ENCODE measurements around the gene NINJ2.
"Not testable (repeated sequence)": the region's sequence is repeated elsewhere in the genome, so short reads cannot be mapped to it uniquely, and the experiment has no call there.

Gene NINJ2

DNA sequence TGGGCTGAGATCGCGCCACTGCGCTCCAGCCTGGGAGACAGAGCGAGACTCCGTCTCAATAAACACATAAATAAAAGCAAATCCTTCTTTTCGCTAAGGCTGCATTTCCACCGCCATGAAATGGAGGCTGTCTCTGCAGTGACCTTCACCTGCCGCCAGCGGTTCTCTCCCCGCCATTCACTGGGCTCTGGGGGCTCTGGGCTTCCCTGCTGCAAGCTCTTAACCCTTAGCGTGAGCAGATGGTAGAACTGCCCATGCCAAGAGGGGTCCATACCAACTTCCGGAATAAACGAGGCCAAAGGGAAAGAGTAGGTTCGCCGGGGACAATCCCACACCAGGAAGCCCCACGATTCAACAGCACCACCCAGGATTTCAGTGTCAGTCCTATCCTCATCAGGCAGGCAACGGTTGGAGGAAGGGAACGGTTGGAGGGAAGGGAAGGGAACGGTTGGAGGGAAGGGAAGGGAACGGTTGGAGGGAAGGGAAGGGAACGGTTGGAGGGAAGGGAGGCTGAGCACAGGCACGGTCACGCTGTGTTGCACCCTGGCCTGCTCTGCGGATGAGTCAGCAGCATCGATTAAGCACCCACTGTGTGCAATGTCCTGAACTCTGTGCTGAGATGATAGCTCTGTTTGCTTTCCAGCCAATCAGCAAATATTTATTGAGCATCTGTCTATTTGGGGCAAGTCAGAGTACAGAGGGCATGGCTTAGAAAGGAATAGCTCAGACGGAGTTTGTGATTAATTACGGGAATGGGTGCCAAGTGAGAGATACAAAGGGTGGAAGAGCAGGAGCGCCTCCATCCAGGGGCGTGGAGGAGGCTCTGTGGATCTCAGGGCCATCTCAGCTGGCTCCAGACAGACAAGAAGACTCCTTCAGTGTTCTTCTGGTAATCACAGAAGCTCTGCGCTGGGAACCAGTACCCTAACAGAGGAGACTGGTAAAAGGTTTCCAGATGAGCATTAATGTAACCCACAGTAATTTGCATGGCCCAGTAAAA, 77.9 kb downstream of the NINJ2 start:
- DNase-seq (ENCODE audit: low spot score) = no peak

GRCh38 chr12:583251-583869, 79.9 kb downstream of the NINJ2 start:
- no peak for DNase-seq (ENCODE audit: low spot score)

DNA sequence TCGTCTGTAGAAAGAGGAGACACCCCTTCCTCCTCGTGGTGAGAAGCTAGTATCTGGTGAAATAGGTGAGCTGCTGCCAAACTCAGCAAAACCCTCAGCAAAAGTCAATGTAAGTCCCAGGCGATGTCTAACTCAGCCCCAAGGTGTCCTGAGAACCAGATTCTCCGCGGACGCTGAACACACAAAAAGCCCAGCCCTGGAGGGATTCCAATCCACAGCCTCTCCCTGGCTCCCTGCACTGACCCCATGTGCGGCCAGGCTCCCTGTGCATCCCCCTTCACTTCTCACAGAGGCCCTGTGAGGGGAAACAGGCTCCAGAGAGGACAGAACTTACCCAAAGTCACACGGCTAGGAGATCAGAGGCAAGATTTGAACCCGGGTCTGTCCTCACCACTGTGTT, 81.5 kb downstream of the NINJ2 start:
- no peak for DNase-seq (ENCODE audit: low spot score)

DNA sequence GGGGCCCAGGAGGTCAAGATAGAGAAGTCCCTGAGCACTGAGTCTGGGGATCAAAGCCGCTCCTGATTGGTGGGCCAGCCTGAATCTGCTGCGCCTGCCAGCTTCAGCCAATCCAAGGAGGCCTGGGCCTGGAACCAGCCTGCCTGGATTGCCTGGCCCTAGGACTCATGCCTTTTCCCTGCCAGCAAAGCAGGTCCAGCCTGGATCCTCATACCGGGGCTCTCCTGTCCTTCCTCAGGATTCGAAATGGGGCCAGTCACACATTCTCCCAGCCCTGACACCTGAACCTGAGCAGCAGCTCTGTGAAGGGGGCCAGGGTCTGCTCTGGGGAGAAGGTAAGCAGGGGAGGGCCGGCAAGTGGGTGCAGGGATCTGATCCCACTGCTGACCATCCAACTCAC, 81.9 kb downstream of the NINJ2 start:
- DNase-seq (ENCODE audit: low spot score) = no peak

DNA sequence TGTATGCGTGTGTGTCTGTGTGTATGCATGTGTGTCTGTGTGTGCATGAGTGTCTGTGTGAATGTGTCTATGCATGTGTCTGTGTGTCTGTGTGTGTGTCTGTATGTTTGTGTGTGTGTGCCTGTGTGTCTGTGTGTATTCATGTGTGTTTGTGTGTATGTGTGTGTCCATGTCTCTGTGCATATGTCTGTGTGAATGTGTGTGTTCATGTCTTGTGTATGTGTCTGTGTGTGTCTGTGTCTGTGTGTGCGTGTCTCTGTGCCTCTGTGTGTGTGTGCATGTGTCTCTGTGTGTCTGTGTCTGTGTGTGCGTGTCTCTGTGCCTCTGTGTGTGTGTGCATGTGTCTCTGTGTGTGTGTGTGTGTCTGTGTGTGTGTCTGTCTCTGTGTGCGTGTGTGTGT, 82.4 kb downstream of the NINJ2 start:
- DNase-seq (ENCODE audit: low spot score) = no peak

DNA sequence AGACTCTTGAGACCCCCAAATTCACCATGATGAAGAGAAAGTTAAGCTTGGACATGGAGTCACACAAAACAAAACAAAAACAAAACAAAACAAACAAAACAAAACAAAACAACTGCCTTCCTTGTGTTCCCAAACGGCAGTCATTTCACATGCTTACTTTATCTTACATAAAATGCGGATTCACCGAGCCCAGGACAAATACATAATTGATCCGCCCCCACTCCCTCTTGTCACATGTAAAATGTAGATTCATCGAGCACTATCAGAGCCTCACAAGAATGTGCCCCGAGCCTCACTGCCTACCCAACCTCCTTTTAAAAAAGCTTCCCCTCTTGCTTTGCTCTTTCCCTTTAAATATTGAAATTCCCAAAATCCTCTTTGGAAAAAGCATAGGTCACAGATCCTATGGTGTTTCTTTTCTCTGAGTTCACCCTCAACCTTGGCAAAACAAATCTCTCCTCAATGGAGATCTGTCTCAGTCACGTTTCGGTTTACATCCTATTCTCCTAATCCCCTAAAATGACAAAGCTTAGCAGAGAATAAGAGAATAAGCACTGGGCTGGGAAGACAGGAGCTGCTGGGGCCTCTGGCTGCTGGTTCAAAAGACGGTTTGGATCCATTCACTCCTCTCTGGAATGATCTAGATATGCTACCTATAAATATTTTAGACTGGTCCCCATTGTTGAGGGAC, 83.7 kb downstream of the NINJ2 start:
- no peak for DNase-seq (ENCODE audit: low spot score)

DNA sequence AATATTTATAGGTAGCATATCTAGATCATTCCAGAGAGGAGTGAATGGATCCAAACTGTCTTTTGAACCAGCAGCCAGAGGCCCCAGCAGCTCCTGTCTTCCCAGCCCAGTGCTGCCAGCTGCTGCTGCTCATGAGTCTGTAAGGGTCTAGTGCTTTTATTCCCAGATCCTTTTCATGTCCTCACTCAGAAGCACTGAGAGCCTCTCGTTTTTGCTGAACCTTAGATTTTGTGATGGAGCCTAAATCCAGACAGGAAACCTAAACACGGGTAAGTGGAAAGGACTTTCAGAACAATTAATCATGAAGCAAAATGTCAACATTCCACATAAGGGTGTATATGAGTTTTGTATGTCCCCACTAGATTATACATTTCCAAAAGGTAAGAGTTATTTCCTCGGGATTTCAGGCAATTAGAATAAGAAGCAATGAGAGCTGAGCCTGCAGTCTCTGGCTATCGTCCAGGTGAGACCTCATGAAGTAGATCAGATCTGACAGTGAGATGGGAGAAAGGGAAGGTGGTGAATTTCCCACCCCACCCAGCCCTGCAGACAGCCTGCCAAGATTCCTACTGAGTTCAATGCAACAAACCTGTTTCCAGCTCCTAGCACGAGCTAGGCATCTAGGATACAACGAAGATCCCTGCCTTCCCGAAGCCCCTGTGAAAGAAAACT, 84.4 kb downstream of the NINJ2 start:
- no peak for DNase-seq (ENCODE audit: low spot score)

DNA sequence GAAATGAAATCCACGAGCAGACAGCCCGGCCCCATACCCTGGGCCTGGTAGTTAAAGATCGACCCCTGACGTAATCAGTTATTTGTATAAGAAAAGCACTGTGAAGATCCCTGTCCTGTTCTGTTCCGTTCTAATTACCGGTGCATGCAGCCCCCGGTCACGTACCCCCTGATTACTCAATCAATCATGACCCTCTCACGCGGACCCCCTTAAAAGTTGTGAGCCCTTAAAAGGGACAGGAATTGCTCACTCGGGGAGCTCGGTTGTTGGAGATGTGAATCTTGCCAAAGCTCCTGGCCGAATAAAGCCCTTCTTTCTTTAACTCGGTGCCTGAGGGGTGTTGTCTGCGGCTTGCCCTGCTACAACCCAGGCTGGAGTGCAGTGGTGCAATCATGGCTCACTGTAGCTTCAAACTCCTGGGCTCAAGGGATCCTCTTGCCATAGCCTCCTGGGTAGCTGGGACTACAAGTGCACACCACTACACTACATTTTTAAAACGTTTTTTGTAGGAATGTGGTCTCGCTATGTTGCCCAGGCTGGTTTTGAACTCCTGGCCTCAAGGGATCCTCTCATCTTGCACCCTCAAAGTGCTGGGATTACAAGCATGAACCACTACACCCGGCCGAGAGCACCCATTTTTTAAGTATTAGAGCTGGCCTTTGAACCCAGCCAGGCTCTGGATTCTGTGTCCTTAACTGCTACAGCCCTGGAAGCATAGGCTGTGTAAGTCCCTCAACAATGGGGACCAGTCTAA, 85.1 kb downstream of the NINJ2 start:
- not testable (repeated sequence) for DNase-seq (ENCODE audit: low spot score)

DNA sequence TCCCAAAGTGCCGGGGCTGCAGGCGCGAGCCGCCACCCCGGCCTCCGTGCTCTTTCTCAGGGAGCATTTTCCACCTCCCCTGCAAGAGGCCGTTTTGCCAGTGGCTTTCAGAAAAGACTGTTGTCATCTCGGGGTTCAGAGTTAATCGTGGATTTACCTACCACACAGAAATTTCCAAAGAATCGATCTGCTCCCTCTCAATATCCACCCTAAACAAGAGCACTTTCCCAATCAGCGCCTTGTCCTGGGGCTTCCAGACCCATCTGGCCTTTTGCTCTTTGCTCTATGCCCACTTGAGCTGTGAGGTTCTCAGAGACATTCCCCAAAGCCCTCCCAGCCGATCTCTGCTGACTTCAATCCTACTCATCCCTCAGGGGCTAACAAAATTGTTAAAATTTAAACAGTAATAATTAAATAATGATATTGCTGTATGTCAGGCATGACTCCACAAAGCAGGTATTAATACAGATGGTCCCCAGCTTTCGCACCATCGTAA, 86.6 kb downstream of the NINJ2 start:
- no peak for DNase-seq (ENCODE audit: low spot score)

GRCh38 chr12:575948-576614, 87.2 kb downstream of the NINJ2 start:
- peak; percentile 70 for DNase-seq (ENCODE audit: low spot score)

DNA sequence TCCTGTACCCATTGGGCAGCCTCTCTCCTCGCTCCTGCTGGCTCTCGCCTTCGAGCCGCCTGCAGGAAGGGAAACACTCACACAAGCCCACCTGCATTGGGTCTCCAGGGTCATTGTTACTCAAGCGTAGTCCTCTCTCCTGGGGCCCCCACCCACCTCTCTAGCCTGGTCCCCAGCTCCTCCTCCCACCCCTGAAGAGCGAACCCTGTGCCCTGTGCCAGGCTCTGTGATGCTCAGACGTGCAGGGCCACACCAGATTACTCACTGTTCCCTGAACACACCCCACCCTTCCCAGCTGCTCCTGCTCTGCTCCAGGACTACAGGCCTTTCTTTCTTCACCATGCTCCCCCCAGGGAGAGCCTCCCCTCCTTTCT, 88.1 kb downstream of the NINJ2 start:
- no peak for DNase-seq (ENCODE audit: low spot score)

DNA sequence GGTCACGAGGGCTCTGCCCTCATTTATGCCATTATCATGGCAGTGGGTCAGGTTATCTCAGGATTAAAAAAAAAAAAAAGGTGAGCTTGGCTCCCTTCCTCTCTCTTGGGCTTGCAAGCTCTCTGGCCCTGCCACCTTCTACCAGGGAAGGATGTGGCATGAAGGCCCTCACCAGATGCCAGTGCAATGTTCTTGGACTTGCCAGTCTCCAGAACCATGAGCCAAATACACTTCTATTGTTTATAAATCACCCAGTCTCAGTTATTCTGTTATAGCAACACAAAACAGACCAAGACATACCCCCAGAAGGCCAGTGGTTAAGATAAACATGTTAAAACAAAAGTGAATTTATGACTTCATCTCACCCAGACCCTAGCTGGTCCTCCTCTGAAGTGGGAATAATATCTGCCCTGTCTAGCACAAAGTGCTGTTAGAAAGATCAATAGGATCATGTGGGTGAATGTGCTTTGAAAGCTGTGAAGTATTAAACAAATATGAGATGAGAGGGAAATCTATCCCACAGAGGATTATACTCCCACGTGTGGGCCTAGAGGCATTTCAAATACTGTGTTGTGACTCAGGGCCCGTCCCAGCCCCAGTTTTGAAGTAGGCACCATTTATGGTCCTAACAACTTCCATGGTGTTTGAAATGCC, 88.6 kb downstream of the NINJ2 start:
- DNase-seq (ENCODE audit: low spot score) = no peak

DNA sequence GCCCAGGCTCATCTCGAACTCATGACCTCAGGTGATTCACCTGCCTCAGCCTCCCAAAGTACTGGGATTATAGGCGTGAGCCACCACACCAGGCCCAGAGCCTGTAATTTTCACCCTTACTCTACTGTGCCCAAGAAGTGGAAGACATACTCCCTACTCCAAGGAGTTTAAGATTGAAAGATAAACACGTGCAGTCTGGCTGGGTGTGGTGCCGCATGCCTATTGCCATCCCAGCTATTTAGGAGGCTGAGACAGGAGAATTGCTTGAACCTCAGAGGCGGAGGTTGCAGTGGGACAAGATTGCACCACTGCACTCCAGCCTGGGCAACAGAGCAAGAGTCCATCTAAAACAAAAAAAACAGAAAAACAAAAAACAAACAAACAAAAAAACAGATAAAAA, 90.0 kb downstream of the NINJ2 start:
- no peak for DNase-seq (ENCODE audit: low spot score)

- no peak for DNase-seq (ENCODE audit: low spot score)
These were observed 90.7 kb downstream of the NINJ2 start for GRCh38 chr12:572532-572899.

DNA sequence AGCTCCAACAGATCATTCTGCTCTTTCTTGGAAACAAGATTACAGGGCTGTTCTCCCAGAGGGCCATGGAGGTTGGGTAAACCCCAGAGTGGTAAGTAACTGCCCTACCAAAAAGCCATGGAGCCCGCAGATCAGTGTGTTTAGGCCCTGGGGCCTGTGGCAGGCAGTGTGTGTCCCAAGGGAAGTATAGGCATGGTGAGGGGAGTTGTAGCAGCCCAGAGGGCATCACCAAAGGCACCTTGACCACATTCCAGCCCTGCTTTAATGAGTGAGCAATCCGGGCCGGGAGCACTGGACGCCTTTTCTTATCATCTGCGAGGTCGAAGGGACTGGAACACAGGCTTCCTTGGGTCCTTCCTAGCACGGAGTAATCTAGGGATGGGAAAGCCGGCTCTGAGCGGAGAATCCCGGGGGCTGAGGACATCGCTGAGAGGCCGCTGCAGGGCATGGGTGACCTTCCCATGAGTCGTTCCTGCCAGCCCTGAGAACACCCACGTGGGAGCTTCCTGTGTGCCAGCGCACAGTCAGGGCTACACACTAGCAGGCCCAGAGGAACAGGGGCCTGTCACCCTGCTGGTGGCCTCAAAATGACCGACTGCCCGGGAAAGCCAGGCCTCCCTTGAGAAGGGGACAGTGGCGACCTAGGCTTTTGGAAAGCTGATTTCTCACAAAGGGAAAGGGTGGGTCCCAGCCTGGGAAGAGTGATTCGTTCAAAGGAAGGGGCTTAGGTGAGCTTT, 91.3 kb downstream of the NINJ2 start:
- no peak for DNase-seq (ENCODE audit: low spot score)

GRCh38 chr12:570921-571794, 92.1 kb downstream of the NINJ2 start:
- no peak for DNase-seq (ENCODE audit: low spot score)

DNA sequence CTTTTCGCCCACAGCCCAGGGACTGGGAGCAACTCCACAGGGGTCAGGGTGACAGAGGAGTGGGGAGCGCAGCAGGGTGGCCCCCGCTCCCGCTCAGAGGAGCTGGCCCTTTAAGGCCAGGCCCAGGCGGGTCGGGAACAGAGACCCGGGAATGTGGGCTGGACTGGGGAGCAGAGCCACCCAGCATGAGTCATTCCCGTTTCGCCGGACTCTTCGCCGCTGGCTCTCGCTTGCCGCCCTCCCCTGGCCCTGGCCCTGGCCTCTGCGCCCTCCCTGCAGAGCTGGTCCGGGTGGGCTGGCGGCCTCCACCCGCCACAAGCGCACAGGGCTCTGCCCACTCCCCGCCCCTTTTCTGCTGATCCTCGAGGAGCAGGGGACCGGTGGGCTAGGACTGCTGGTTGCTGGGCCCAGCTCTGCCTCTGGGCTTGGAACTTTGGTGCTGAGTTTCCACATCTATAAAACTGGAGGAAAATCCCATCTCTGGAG, 92.8 kb downstream of the NINJ2 start:
- no peak for DNase-seq (ENCODE audit: low spot score)

- peak; percentile 68 for DNase-seq (ENCODE audit: low spot score)
These were observed 93.3 kb downstream of the NINJ2 start for GRCh38 chr12:569803-570434.
